ENCODE measurements around the gene MED8.

DNA sequence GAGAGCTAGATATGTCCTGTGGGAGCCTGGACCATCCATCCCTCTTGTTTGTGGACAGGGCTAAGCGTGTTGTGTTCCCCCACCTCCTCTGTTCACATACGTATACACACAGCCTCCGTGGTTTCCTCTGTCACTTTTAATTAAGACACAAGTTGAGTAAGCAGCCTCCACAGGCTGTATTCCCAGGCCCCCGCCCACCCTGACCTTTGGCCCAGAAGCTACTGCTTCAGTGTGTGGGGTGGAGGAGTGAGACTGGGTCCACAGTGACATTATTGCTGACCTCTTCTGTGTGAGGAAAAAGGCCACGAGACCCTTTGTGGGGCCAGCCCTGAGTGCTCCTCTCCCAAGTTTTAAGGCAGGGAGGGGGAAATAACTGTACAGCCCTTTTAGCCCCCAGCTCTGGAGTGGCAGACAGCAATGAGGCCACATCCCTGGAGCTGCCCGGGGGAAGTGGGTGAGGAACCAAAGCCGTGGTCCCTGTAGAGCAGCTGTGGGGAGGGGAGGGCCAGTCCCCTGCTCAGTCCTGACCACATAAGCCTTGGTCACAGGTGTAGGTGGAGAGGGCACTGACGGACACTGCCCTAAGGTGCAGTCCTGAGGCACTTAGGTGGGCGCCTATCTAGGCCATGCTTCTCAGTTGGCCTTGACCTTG lies 26.2 kb downstream of the MED8 start:
- TF ChIP-seq, protein P1, sequence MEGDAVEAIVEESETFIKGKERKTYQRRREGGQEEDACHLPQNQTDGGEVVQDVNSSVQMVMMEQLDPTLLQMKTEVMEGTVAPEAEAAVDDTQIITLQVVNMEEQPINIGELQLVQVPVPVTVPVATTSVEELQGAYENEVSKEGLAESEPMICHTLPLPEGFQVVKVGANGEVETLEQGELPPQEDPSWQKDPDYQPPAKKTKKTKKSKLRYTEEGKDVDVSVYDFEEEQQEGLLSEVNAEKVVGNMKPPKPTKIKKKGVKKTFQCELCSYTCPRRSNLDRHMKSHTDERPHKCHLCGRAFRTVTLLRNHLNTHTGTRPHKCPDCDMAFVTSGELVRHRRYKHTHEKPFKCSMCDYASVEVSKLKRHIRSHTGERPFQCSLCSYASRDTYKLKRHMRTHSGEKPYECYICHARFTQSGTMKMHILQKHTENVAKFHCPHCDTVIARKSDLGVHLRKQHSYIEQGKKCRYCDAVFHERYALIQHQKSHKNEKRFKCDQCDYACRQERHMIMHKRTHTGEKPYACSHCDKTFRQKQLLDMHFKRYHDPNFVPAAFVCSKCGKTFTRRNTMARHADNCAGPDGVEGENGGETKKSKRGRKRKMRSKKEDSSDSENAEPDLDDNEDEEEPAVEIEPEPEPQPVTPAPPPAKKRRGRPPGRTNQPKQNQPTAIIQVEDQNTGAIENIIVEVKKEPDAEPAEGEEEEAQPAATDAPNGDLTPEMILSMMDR (IDR thresholded peaks at IDR 0.05; ENCODE audit: low read length) = no peak
- TF ChIP-seq EZH2 (optimal IDR thresholded peaks at IDR 0.05; ENCODE audit: low read depth, low read length) (no peak), EZH2phosphoT487 (IDR thresholded peaks at IDR 0.05; ENCODE audit: low read length) (no peak)
